Stimulated activated naive CD8-positive, alpha-beta T cell treated with anti-CD3 and anti-CD28 coated beads, Interleukin-15, Interleukin-2, amounts not matched to agents 100 U/mL and 50 U/mL, for 24 hours (primary cell): Measurements from ENCODE around the gene PATL1.
A peak's percentile ranks its signal among the peaks of the same experiment; 100 is the strongest.
"Not testable (repeated sequence)": the region's sequence is repeated elsewhere in the genome, so short reads cannot be mapped to it uniquely, and the experiment has no call there.

Experiments used
- ATAC-seq: fragments of 150-1000 bp; cut with Tn5 transposase; one replicate; pipeline ENCODE4 v1.10.0; 2021
- DNase-seq: peaks from one replicate; pipeline ENCODE4 v3.0.0; 2021

PATL1 gene

DNA sequence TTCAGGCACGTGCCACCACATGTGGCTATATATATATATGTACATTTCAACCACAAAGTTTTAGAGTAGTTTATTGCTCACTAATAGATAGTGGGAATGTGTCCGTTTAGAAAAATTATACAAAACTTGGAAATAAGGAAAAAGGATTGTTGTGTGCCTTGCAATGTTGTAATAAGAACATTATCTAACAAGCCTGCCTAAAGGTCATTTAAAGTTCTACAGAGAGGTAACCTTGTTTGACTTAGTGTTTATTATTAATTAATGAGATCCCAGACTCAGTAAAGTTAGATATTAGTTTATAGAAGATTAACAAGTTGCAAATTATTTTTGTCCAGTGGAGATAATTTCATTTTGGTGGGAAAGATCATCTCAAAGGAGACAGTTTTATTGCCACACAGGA lies 5.5 kb upstream of the PATL1 start:
- ATAC-seq (no peak), DNase-seq (no peak)

DNA sequence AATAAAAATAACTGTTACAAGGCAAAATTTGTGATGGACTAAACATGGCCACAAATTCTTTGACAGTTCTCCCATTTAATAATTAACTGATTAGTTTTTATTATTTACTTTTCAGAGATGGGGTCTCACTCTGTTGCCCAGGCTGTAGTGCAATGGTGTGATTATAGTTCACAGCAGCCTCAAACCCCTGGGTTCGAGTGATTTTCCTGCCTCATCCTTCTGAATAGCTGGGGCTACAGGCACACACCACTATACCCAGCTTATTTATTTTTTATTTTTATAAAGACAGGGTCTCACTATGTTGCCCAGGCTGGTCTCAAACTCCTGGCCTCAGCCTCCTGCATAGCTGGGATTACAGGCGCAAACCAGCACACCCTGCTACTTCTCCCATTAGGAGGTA lies 4.5 kb upstream of the PATL1 start:
- ATAC-seq (no peak), DNase-seq (no peak)

DNA sequence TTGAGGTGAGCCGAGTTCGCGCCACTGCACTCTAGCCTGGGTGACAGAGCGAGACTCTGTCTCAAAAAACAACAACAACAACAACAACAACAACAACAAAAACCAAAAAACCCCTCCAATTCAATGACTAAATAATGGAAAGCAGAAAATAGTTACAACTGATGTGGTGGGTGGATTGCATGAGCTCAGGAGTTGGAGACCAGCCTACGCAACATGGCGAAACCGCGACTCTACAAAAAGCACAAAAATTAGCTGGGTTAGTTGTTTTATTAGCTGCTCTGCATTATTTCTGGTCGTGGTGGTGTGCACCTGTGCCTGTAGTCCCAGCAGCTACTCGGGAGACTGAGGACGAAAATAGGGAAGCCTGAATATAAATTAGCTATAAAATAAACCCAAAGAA lies 2.6 kb upstream of the PATL1 start:
- no peak for ATAC-seq
- no peak for DNase-seq

DNA sequence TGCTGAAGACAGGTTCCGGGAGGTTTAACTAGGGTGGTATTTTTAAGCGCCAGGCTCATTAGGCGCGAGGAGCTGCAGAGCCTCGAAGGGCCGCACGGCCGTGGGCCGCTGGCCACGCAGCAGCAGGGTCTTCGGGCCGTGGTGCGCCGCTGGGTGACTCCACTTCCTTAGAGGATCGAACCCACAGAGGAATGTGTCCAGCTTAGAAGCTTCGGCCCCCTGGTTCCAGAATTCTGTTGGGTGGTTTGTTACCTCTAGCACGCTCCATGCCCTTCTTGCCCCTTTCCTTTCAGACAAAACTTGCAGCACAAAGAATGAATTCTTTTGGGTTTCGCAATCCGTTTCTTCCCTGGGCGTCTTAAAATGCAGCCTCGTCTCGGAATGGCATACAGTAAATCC lies 773 bp upstream of the PATL1 start:
- ATAC-seq: peak; percentile 1

DNA sequence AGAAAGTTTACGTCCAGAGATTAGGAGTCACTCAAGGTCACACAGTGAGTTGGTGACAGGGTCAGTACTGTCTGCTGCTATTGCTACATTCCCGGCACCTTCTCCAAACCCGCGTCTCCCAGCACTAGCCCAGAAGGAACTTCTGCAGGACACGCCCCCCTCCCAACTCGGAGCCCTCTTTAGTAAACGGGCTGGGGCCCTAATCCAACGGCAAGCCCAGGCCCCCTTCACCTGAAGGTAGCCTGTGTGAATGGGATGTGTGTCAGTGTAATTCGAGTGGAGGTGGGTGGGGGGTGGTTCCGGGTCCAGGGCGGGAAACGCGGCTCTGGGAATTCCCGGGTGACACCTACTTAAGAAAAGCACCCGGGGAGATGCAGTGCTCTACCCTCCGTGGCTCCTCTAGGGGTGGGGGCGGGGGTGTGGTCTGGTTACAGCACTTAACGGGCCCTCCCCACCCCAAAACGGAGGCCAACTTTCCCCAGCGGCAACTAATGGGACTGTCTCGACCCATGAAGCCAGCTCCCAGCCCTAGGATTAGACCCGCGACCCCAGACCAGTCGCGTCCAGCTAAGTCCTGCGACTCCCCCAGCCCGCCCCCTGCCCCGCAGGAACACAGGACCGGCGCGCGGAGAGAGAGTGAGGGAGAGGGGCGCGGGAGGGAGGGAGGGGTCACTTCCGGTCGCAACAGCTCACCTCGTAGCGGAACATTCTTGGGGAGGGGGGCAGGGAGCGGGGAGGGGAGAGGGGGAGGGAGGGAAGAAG lies 468 bp downstream of the PATL1 start:
- peak; percentile 45 for ATAC-seq
- DNase-seq: peak; percentile 73

More for the DNA sequence above, 773 bp upstream of the PATL1 start:
- no peak for DNase-seq

DNA sequence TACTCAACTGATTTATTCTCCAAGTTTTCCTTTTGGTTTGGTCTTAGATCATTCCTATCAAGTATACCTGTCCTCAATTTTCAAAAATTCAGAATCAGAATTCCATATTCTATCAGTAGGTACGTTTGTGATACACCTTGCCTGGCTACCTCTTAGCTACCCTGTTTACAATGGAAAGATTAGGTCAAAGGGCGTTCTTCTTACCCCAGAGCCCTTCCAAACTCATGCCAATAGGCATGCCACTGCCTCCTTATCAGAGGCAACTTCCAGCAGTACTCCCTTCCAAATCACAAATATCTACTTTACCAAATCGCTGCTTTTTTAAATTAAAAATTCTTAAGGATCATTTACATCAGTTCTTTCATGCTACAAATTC lies 1.0 kb downstream of the PATL1 start:
- ATAC-seq (no peak), DNase-seq (no peak)

DNA sequence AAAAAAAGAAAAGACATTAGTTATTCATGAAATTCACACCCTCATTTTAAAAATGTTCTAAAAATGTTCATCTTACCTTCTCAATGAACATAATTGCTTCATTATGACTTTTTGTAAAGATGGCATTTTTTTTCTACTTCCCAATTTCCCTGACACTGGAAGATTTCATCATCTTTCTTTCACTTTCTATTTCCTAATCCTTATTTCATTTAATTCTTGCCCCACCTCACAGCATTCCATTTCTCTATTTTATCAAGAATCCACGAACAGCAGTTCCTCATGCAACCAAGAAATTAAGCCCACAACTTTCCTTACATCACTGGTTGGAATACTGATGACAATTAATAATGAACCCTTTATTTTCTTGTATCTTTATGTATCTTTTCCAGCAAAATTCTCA lies 1.9 kb downstream of the PATL1 start:
- no peak for ATAC-seq
- no peak for DNase-seq

DNA sequence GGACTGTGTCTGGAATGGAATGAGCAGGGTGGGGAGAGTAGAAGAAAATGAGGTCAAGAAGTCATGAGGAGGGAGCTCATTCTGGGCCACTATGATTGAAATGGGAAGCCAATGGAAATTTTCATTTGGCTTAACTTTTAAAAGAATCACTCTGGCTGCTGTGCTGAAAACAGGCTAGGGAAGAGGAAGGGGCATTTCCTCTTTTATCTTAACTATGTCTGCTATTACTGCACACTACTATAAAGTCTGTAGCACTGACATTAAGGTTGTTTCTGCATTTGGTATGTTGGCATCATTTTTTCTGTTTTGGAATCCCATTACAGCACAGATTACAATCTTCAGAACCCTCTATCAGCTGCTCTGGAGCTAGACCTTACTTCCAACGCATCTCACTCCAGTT lies 8.2 kb downstream of the PATL1 start:
- DNase-seq (no peak), ATAC-seq (no peak)

DNA sequence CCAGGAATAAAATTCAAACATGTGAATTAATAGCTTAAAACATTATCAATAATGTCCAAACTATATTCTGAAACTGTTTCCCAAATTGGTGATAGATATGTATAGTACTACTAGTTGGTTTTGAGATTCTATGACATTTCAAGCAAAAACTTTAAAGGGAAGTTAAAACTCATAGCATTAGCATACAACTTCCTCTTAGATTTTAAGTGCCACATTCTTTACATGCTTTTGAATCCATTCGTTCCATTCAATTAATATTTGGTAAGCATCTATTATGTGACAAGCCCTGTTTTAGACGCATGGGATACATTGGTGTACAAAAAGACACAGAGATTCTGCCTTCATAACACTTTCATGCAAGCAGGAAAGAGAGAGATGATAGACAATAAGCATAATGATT lies 8.9 kb downstream of the PATL1 start:
- no peak for ATAC-seq
- DNase-seq: no peak

DNA sequence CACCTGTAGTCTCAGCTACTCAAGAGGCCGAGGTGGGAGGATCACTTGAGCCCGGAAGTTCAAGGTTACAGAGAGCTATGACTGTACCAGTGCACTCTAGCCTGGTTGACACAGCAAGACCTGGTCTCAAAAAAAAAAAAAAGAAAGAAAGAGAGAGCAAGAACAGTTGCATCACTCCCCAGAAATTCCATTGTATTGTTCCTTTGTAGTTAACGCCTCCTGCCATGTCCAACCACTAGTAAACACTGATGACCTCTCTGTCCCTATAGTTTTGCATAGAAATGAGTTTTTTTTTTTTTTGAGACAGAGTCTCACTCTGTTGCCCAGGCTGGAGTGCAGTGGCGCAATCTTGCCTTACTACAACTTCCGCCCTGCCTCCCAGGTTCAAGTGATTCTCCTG lies 10.8 kb downstream of the PATL1 start:
- ATAC-seq (no peak), DNase-seq (no peak)

DNA sequence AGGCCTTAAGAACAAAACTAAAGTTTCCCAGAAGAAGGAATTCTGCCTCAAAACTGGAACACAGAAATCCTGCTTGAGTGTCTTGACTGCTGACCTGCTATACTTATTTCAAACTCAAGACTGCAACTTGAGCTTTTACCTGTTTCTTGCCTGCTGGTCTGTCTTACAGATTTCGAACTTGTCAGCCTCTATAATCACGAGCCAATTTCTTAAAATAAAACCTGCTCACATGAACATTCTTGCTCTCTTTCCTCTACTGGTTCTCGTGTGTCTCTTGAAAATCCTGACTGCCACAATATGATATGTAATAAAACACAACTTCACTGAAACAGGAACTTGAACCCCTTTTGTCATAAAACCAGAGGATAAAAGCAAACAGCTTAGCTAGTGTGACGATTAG lies 13.9 kb downstream of the PATL1 start:
- ATAC-seq (no peak), DNase-seq (no peak)

DNA sequence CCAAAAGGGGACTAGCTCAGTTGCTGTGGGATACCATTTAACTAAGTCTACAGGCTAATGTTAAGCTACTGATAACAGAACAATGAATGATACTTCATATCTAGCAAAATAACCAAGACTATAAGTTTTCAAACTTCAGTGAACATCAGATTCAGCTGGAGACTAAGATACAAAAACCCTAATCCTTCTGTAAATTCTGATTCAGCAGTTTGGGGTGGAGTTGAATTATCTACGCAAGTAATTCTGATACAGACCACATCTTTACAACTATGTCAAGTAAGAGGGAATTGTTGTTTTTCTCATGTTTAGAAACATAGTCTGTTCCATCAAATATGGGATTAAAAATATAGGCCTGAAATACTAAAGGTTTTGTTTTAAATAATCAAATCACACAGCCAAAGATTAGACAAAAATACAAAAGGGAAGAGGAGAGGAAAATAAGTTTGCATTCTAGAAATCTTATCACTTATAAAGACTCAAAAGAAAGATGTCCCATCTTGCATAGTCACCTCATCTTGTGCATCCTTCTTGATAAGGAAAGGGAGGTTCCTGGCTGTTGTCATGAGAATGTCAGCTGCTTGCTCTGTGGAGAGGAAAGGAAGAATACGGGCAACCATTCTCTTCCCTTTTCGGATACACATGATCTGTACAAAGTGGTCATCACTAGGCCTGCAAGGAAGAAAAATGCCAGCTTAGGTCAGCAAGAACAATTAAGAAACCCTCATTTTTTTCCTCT lies 21.4 kb downstream of the PATL1 start:
- ATAC-seq: no peak
- DNase-seq: no peak

DNA sequence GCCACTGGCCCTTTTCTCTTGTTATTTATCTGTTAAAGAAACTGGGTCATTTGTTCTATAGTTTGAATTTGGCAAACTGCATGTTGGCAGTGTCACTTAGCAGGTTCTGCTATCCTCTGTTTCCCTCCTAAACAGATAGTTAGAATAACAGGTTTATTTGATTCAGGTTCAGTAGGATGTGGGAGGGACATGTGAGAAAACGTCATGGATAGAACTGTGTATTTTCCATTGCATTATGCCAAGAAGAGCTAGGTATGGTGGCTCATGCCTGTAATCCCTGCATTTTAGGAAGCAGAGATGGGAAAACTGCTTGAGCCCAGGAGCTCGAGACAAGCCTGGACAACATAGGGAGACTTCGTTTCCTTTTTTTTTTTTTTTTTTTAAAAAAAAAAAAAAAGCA lies 24.3 kb downstream of the PATL1 start:
- DNase-seq (no peak), ATAC-seq (no peak)

DNA sequence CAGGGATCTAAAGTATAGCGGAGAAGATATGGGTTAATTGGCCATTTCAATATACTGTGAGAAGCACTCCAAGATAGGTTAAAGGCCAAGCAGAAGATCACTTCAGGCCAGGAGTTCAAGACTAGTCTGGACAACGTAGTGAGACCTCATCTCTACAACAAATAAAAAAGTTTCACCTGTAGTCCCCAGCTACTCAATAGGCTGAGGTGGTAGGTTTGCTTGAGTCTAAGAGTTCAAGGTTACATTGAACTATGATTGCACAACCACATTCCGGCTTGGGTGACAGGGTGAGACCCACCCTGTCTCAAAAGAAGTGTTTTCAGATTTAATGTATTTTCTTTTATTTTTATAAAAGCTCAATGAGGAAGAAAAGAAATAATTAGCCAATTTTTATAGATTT lies 25.4 kb downstream of the PATL1 start:
- ATAC-seq: no peak
- no peak for DNase-seq

DNA sequence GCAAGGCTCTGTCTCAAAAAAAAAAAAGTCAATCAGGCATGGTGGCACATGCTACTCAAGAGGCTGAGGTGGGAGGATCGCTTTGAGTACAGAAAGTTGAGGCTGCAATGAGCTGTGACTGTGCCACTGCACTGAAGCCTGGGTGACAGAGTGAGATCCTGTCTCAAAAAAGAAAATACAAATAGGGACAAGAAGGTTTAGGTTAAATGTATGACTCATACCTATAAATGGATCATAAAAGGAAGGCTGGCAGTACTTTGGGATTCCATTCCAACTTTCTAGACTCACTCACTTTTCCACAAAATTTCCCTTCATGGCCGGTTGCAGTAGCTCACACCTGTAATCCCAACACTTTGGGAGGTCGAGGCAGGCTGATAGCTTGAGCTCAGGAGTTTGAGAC lies 27.7 kb downstream of the PATL1 start:
- no peak for ATAC-seq
- no peak for DNase-seq

DNA sequence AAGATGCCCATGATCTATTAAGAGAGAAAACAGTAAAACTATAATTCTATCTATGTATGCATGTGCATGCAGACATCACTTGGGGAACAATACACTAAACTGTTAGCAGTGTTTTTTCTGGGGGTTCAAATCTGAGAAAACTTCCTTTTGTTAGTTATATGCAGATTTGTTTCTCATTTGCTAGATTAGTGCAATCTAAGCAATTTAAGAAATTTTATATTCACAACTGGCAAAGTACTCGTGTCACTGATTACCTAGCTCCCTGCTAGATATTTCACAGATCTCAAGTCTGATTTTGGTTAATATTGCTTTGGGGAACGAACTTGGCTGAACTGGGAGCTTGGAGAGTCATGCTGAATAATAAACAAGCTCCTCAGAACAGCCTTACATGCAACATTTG lies 38.3 kb downstream of the PATL1 start:
- DNase-seq: no peak
- no peak for ATAC-seq

DNA sequence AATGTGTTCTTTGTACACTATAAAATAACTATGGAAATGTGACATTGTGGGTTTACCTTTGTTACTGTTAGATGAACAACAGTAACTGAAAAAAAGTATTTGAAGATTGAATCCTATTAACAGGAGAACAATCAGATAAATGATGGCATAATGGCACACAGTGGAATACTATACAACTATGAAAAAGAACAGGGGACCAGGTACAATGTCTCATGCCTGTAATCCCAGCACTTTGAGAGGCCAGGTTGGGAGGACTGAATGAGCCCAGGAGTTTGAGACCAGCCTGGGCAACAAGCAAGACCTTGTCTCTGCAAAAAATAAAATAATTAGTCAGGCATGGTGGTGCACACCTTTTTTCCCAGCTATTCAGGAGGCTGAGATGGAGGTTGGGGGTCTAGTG lies 38.8 kb downstream of the PATL1 start:
- DNase-seq (no peak), ATAC-seq (no peak)

DNA sequence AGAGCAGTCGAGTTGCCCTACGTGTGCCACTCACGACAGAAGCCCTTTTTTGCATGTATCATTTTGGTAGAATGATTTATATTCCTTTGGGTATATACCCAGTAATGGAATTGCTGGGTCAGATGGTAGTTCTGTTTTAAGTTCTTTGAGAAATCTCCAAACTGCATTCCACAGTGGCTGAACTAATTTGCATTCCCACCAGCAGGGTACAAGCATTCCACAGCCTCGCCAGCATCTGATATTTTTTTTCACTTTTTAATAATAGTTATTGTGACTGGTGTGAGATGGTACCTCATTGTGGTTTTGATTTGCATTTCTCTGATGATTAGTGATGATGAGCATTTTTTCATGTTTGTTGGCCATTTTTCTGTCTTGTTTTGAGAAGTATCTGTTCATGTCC lies 41.9 kb downstream of the PATL1 start:
- not testable (repeated sequence) for ATAC-seq, DNase-seq

DNA sequence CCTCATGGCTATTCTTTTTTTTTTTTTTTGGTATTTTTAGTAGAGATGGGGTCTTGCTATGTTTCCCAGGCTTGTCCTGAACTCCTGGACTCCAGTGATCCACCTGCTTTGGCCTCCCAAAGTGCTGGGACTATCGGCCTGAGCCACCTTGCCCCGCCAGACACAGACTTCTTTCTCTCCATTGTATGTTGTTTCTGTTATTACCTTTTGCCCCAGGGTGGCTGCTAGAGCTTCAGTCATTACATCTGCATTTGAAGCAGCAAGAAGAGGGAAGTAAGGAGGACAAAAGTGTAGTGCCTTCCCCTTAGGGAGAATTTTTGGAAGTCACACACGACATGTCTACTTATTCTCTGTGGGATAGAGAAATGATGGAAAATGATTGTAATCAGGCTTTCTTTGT lies 43.1 kb downstream of the PATL1 start:
- no peak for DNase-seq
- ATAC-seq: no peak

DNA sequence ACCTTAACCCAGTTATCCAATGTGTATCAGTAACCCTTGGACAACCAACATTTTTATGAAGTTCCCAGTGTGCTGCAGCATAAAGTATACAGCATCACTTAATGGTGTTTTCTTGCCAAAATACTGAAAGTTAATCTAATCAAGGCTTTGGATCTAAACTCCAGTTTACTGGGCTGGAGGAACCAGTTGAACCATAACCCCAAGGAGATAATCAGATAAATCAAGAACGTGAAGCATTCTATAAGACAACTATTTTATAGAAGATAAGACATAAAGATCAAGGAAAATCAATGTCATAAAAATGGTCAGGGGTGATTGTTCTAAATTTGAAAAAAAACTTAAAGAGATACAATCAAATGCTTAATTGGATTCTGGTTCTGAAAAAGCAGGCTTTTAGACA lies 51.0 kb downstream of the PATL1 start:
- DNase-seq (no peak), ATAC-seq (no peak)

DNA sequence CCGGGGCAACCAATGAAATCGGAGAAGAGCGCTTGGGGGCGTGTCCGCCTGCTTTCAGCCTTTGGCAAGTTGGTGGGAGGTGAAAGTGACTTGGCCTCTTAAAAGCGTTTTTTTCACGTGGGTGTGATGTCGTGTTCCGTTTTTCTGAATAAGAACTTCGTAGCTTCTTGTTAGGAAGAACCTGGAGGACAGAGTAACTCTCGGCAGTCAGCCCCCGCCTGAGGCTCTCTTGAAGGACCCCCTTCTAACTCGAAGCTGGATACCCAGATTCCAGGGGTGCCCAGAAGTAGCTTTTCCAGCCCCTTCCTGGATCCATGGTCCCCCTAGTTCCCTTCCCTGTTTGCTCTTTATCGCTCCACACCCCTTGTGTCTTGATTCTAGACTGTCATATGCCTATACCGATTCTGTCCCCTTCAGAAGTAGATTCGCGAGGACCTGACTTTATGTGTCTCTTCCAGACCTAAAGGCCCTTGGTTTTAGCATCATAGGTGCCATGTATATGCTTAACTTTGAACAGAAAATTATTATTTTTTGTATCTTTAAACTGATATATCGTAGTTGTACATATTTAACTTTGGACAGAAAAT lies 52.3 kb downstream of the PATL1 start:
- ATAC-seq (no peak), DNase-seq (peak; percentile 94)

DNA sequence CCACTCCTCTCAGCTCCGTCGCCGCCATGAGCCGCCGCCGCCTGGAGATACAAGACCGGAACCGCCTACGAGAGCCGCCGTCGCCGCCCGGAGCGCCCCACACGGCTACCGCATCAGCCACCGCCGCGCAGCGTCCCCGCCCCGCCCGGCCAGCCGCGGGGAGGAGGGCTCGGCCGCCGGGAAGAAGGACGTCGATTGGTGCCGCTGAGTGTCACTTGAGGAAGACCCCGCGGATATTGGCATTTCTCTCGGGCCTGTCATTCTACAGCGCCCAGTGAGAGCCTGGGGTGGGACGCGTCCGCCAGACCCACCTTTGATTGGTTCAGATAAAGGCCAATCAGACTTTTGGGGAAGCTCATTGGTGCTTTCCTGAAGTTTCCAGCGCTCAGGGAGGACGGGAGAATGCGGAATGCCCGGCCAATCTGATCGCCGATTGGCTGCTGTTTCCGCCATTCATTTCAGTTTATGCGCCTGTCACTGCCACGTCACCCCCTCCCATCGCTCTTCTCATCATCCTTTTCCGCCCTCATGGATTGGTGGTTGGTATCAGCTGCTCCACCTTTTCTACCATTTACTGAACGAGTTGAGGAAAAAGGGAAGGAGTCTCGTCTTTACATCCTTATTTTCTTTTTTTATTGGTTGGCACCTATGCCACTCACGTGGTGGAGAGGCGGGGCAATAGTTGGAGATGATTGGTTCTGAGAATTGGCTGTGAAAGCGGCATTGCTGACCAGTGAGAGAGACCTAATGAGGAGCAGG lies 53.0 kb downstream of the PATL1 start, which contains the start of gene OSBP:
Gene OSBP (minus strand): TSS at position 138 of the 759 bp plus-strand sequence. CDS start 110 bp downstream, at position 28.
- peak; percentile 95 for DNase-seq
- ATAC-seq: peak; percentile 92
